Stimulated activated naive CD4-positive, alpha-beta T cell treated with Interleukin-2 at 50 U/mL for 16 hours (primary cell): ENCODE measurements around the gene GATA1.

Source experiments
- DNase-seq: peaks from one replicate; lab custom pipeline; 2025; lab: John Stamatoyannopoulos, UW

Gene GATA1

GRCh38 chrX:48786341-48786800 is at the start of gene GATA1:
TSS of gene GATA1 (plus strand) at chrX:48786590. CDS start at chrX:48791110, 4,520 bp downstream.
- DNase-seq, result no peak

- no peak for DNase-seq
These were observed 49.5 kb upstream of the GATA1 start for GRCh38 chrX:48736878-48737212.

- peak; percentile 87 for DNase-seq
These were observed 49.0 kb upstream of the GATA1 start for GRCh38 chrX:48737213-48737938.

- no peak for DNase-seq
These were observed 48.5 kb upstream of the GATA1 start for GRCh38 chrX:48737940-48738339.

GRCh38 chrX:48741834-48742233 is 44.6 kb upstream of the GATA1 start:
- DNase-seq, result no peak

- no peak for DNase-seq
These were observed 41.2 kb upstream of the GATA1 start for GRCh38 chrX:48745222-48745621.

- DNase-seq, result no peak
These were observed 38.9 kb upstream of the GATA1 start for GRCh38 chrX:48747415-48748016.

GRCh38 chrX:48749182-48749581 is 37.2 kb upstream of the GATA1 start:
- DNase-seq, result no peak

- no peak for DNase-seq
These were observed 35.0 kb upstream of the GATA1 start for GRCh38 chrX:48751343-48751742.

GRCh38 chrX:48752498-48752897 is 33.9 kb upstream of the GATA1 start:
- no peak for DNase-seq

GRCh38 chrX:48753708-48754228 is 32.6 kb upstream of the GATA1 start:
- DNase-seq, result no peak

GRCh38 chrX:48754238-48754637 is 32.2 kb upstream of the GATA1 start:
- no peak for DNase-seq

GRCh38 chrX:48761674-48762471 is 24.5 kb upstream of the GATA1 start, which contains the start of gene GLOD5:
TSS of gene GLOD5 (plus strand) at chrX:48761747. CDS start at chrX:48761791, 44 bp downstream.
- no peak for DNase-seq

- DNase-seq, result no peak
These were observed 17.2 kb upstream of the GATA1 start for GRCh38 chrX:48769230-48769629.

GRCh38 chrX:48770296-48770695 is 16.1 kb upstream of the GATA1 start:
- DNase-seq, result no peak

- DNase-seq, result no peak
These were observed 13.8 kb upstream of the GATA1 start for GRCh38 chrX:48772602-48773001.

GRCh38 chrX:48776818-48777439 is 9.5 kb upstream of the GATA1 start:
- no peak for DNase-seq

GRCh38 chrX:48779399-48779798 is 7.0 kb upstream of the GATA1 start:
- DNase-seq, result no peak

GRCh38 chrX:48781705-48782104 is 4.7 kb upstream of the GATA1 start:
- no peak for DNase-seq

GRCh38 chrX:48782216-48782615 is 4.2 kb upstream of the GATA1 start:
- no peak for DNase-seq

- DNase-seq, result no peak
These were observed 3.6 kb upstream of the GATA1 start for GRCh38 chrX:48782795-48783194.

GRCh38 chrX:48784726-48785125 is 1.7 kb upstream of the GATA1 start:
- DNase-seq, result no peak
